ENCODE measurements around the gene LEMD2.

LEMD2 gene

GRCh38 chr6:33820243-33820642, 31.3 kb upstream of the LEMD2 start:
- in situ Hi-C loops (cut with MboI; ENCODE audit: low sequenced_read_pairs): no loop called here

- in situ Hi-C loops (cut with MboI; ENCODE audit: low sequenced_read_pairs): no loop called here
Observed at GRCh38 chr6:33819021-33819420, 30.1 kb upstream of the LEMD2 start.

GRCh38 chr6:33818293-33818692, 29.4 kb upstream of the LEMD2 start:
- in situ Hi-C loops (cut with MboI; ENCODE audit: low sequenced_read_pairs): no loop called here

- in situ Hi-C loops (cut with MboI; ENCODE audit: low sequenced_read_pairs): no loop called here
Observed at GRCh38 chr6:33817489-33817888, 28.6 kb upstream of the LEMD2 start.

- in situ Hi-C loops (cut with MboI; ENCODE audit: low sequenced_read_pairs): no loop called here
Observed at GRCh38 chr6:33816911-33817310, 28.0 kb upstream of the LEMD2 start.

- in situ Hi-C loops (cut with MboI; ENCODE audit: low sequenced_read_pairs): no loop called here
Observed at GRCh38 chr6:33815854-33816253, 26.9 kb upstream of the LEMD2 start.

GRCh38 chr6:33813990-33814985, 25.4 kb upstream of the LEMD2 start:
- in situ Hi-C loops (cut with MboI; ENCODE audit: low sequenced_read_pairs): no loop called here

GRCh38 chr6:33813246-33813904, 24.4 kb upstream of the LEMD2 start:
- in situ Hi-C loops (cut with MboI; ENCODE audit: low sequenced_read_pairs): no loop called here

- in situ Hi-C loops (cut with MboI; ENCODE audit: low sequenced_read_pairs): no loop called here
Observed at GRCh38 chr6:33812669-33813068, 23.7 kb upstream of the LEMD2 start.

GRCh38 chr6:33809594-33809993, 20.7 kb upstream of the LEMD2 start:
- in situ Hi-C loops (cut with MboI; ENCODE audit: low sequenced_read_pairs): no loop called here

GRCh38 chr6:33808641-33809180, 19.8 kb upstream of the LEMD2 start:
- in situ Hi-C loops (cut with MboI; ENCODE audit: low sequenced_read_pairs): no loop called here

GRCh38 chr6:33807606-33808005, 18.7 kb upstream of the LEMD2 start:
- in situ Hi-C loops (cut with MboI; ENCODE audit: low sequenced_read_pairs): no loop called here

- in situ Hi-C loops (cut with MboI; ENCODE audit: low sequenced_read_pairs): no loop called here
Observed at GRCh38 chr6:33806841-33807240, 17.9 kb upstream of the LEMD2 start.

- in situ Hi-C loops (cut with MboI; ENCODE audit: low sequenced_read_pairs): no loop called here
Observed at GRCh38 chr6:33803571-33804053, 14.7 kb upstream of the LEMD2 start, which contains the start of gene MLN. MLN (minus strand) TSS chr6:33804003; CDS start chr6:33801163, 2,840 bp downstream.

GRCh38 chr6:33802186-33802958, 13.4 kb upstream of the LEMD2 start:
- in situ Hi-C loops (cut with MboI; ENCODE audit: low sequenced_read_pairs): no loop called here

GRCh38 chr6:33801611-33802010, 12.7 kb upstream of the LEMD2 start:
- in situ Hi-C loops (cut with MboI; ENCODE audit: low sequenced_read_pairs): no loop called here

GRCh38 chr6:33800248-33800969, 11.5 kb upstream of the LEMD2 start:
- in situ Hi-C loops (cut with MboI; ENCODE audit: low sequenced_read_pairs): no loop called here

GRCh38 chr6:33799454-33800113, 10.7 kb upstream of the LEMD2 start:
- in situ Hi-C loops (cut with MboI; ENCODE audit: low sequenced_read_pairs): no loop called here

- in situ Hi-C loops (cut with MboI; ENCODE audit: low sequenced_read_pairs): no loop called here
Observed at GRCh38 chr6:33798343-33798848, 9.5 kb upstream of the LEMD2 start.
